NOMO-1 treated with dmso at 0.1 percent for 144 hours (cell line): ENCODE measurements around the gene SERPINA6.
A peak's percentile ranks its signal among the peaks of the same experiment; 100 is the strongest.
"Not testable (repeated sequence)": the region's sequence is repeated elsewhere in the genome, so short reads cannot be mapped to it uniquely, and the experiment has no call there.

ENCODE experiments used
- DNase-seq: peaks from one replicate; lab custom pipeline; 2025; ENCODE audit not compliant: unreplicated experiment; lab: John Stamatoyannopoulos, UW

Gene SERPINA6

GRCh38 chr14:94355191-94355794 is 32.2 kb upstream of the SERPINA6 start:
- no peak for DNase-seq

- DNase-seq: no peak
These were observed 31.6 kb upstream of the SERPINA6 start for GRCh38 chr14:94354638-94355185.

- not testable (repeated sequence) for DNase-seq
These were observed 31.1 kb upstream of the SERPINA6 start for GRCh38 chr14:94354190-94354589.

GRCh38 chr14:94349276-94349675 is 26.1 kb upstream of the SERPINA6 start:
- no peak for DNase-seq

- DNase-seq: no peak
These were observed 25.7 kb upstream of the SERPINA6 start for GRCh38 chr14:94348836-94349235.

GRCh38 chr14:94346841-94347240 is 23.7 kb upstream of the SERPINA6 start:
- no peak for DNase-seq

GRCh38 chr14:94346065-94346786 is 23.1 kb upstream of the SERPINA6 start:
- DNase-seq: not testable (repeated sequence)

GRCh38 chr14:94345344-94346064 is 22.4 kb upstream of the SERPINA6 start:
- no peak for DNase-seq

GRCh38 chr14:94344389-94344788 is 21.3 kb upstream of the SERPINA6 start:
- DNase-seq: no peak

GRCh38 chr14:94343238-94344005 is 20.3 kb upstream of the SERPINA6 start:
- peak; percentile 8 for DNase-seq

- DNase-seq: no peak
These were observed 19.3 kb upstream of the SERPINA6 start for GRCh38 chr14:94342334-94342934.

GRCh38 chr14:94341656-94342333 is 18.7 kb upstream of the SERPINA6 start:
- peak; percentile 19 for DNase-seq

GRCh38 chr14:94340533-94340932 is 17.4 kb upstream of the SERPINA6 start:
- DNase-seq: no peak

GRCh38 chr14:94338023-94338422 is 14.9 kb upstream of the SERPINA6 start:
- DNase-seq: no peak

GRCh38 chr14:94337274-94337673 is 14.1 kb upstream of the SERPINA6 start:
- DNase-seq: no peak

- no peak for DNase-seq
These were observed 11.7 kb upstream of the SERPINA6 start for GRCh38 chr14:94334872-94335271.

- no peak for DNase-seq
These were observed 9.5 kb upstream of the SERPINA6 start for GRCh38 chr14:94332587-94332986.

GRCh38 chr14:94332063-94332583 is 9.0 kb upstream of the SERPINA6 start:
- DNase-seq: no peak

GRCh38 chr14:94331462-94331861 is 8.3 kb upstream of the SERPINA6 start:
- DNase-seq: no peak

- no peak for DNase-seq
These were observed 7.7 kb upstream of the SERPINA6 start for GRCh38 chr14:94330857-94331256.
